Neural crest cell (in vitro differentiated cells): ENCODE data around the gene TMEM108. TPM values are rescaled to one million over a fixed set of nuclear protein-coding genes. Genes with fewer than 3 reads are reported as not detected.

Experiments
- DNase-seq: peaks from one replicate; pipeline ENCODE4 v3.0.0; 2021; ENCODE audit warnings: low read depth, mixed read lengths, low spot score
- H3K27ac Mint-ChIP-seq: one replicate; pipeline ENCODE4 v1.8.0; 2021; ENCODE audit warnings: mild to moderate bottlenecking, mixed read lengths; ENCODE audit not compliant: unreplicated experiment
- H3K27me3 Mint-ChIP-seq: 2 replicates; pipeline ENCODE4 v1.8.0; 2021; ENCODE audit warnings: low read depth, mild to moderate bottlenecking, mixed read lengths
- H3K36me3 Mint-ChIP-seq: 2 replicates; pipeline ENCODE4 v1.8.0; 2021; ENCODE audit warnings: low read depth, mild to moderate bottlenecking, mixed read lengths
- H3K4me1 Mint-ChIP-seq: 2 replicates; pipeline ENCODE4 v1.8.0; 2021; ENCODE audit warnings: mixed read lengths
- H3K4me3 Mint-ChIP-seq: one replicate; pipeline ENCODE4 v1.8.0; 2021; ENCODE audit warnings: mild to moderate bottlenecking, mixed read lengths
- H3K9me3 Mint-ChIP-seq: 2 replicates; pipeline ENCODE4 v1.8.0; 2021; ENCODE audit warnings: mixed read lengths
- total RNA-seq: library from RNA; stranded (reverse); gene quantifications from 2 replicates; pipeline ENCODE4 v1.2.1, GENCODE V29; 2021
- TF ChIP-seq, protein P1 (sequence below): fragments of 200-600 bp; sonication (generic); conservative IDR thresholded peaks from 2 replicates; pipeline ENCODE4 v1.5.0; 2021; ENCODE audit warnings: antibody characterized with exemption, mild to moderate bottlenecking

TMEM108 gene
- total RNA-seq, 1 donor from 2014 or later, result 5.8 TPM

- no peaks in the 10 kb centered on the region for H3K27me3 Mint-ChIP-seq
- DNase-seq, result no peak
- no peak overlapping the region for H3K27ac Mint-ChIP-seq
- TF ChIP-seq, protein P1, sequence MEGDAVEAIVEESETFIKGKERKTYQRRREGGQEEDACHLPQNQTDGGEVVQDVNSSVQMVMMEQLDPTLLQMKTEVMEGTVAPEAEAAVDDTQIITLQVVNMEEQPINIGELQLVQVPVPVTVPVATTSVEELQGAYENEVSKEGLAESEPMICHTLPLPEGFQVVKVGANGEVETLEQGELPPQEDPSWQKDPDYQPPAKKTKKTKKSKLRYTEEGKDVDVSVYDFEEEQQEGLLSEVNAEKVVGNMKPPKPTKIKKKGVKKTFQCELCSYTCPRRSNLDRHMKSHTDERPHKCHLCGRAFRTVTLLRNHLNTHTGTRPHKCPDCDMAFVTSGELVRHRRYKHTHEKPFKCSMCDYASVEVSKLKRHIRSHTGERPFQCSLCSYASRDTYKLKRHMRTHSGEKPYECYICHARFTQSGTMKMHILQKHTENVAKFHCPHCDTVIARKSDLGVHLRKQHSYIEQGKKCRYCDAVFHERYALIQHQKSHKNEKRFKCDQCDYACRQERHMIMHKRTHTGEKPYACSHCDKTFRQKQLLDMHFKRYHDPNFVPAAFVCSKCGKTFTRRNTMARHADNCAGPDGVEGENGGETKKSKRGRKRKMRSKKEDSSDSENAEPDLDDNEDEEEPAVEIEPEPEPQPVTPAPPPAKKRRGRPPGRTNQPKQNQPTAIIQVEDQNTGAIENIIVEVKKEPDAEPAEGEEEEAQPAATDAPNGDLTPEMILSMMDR, result no peak
- peaks cover 9% of the 10 kb centered on the region for H3K4me1 Mint-ChIP-seq
- H3K9me3 Mint-ChIP-seq, result peaks cover 2% of the 10 kb centered on the region
- H3K4me3 Mint-ChIP-seq, result no peak overlapping the region
- H3K36me3 Mint-ChIP-seq, result no peaks in the 10 kb centered on the region
Measured at GRCh38 chr3:133442518-133442917, 404.3 kb downstream of the TMEM108 start.

DNA sequence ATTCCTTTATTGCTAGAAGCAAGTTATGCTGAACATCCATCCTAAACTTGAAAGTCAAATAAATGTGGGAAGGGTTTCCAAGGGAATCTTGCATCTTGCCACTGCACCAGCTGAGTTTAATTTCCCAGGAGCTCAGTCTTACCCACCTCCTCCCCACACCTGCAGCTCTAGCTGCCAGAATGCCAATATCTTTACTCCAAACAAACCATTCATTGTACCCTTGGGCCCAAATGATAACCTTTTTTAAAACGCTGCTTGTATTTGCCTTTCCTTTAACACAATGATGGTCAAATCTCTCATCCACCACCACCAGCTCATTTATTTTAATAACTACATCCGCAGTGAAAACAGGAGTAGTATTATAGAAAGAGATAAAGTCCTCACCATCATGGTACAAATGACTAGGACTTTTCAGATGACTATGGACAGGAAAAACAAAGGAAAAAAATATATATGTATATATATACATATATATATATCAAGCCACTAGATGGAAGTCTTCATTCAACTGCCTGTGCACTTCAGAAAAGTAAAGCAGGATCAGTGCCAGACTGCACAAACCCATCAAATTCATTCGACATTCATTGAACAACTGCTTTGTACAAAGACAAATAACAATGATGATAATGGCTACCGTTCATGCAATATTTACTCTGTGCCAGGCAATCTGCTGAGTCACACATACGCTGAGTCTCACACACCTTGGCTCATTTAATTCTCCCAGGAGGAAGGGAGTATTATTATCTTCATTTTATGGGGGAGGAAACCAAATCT lies 405.6 kb downstream of the TMEM108 start:
- no peak overlapping the region for H3K27ac Mint-ChIP-seq
- peaks cover 2% of the 10 kb centered on the region for H3K9me3 Mint-ChIP-seq
- no peak for DNase-seq
- no peaks in the 10 kb centered on the region for H3K27me3 Mint-ChIP-seq
- peaks cover 9% of the 10 kb centered on the region for H3K4me1 Mint-ChIP-seq
- H3K36me3 Mint-ChIP-seq, result no peaks in the 10 kb centered on the region
- TF ChIP-seq, protein P1, result peak; percentile 35
- no peak overlapping the region for H3K4me3 Mint-ChIP-seq

- DNase-seq, result no peak
- Mint-ChIP-seq H3K4me1 (peaks cover 9% of the 10 kb centered on the region), H3K36me3 (no peaks in the 10 kb centered on the region), H3K9me3 (peaks cover 2% of the 10 kb centered on the region), H3K27me3 (no peaks in the 10 kb centered on the region), H3K4me3 (no peak overlapping the region), H3K27ac (no peak overlapping the region)
- TF ChIP-seq, protein P1, result no peak
Measured at GRCh38 chr3:133444423-133444774, 406.2 kb downstream of the TMEM108 start.

- Mint-ChIP-seq H3K27me3 (no peaks in the 10 kb centered on the region), H3K9me3 (no peaks in the 10 kb centered on the region), H3K36me3 (no peaks in the 10 kb centered on the region), H3K4me3 (no peak overlapping the region), H3K4me1 (peaks cover 9% of the 10 kb centered on the region), H3K27ac (peak overlapping the region; percentile 39)
- DNase-seq, result no peak
- TF ChIP-seq, protein P1, result no peak
Measured at GRCh38 chr3:133445108-133445507, 406.9 kb downstream of the TMEM108 start.
